PC-3 (cell line): ENCODE data around the gene SYT7. TPM values are rescaled to one million over a fixed set of nuclear protein-coding genes. Genes with fewer than 3 reads are reported as not detected.

ENCODE experiments used
- ATAC-seq: fragments of 200-7000 bp; cut with Tn5 transposase; 2 replicates; pipeline ENCODE4 v1.9.1; 2020; ENCODE audit warnings: mild to moderate bottlenecking, moderate library complexity
- BruUV-seq: library from RNA; stranded (reverse); fragments of 400-500 nt; replicated peaks from 2 replicates; lab custom pipeline; 2021; lab: Mats Ljungman, UMichigan
- CTCF ChIA-PET: fragments of 300-600 bp; sonication (Branson Sonifier 250); formaldehyde crosslinking; loops from one replicate; lab custom pipeline; 2022; ENCODE audit warnings: antibody characterized with exemption; lab: Charles Lee
- POLR2A ChIA-PET: fragments of 300-600 bp; sonication (Branson Sonifier 250); formaldehyde crosslinking; loops from one replicate; lab custom pipeline; 2022; ENCODE audit warnings: antibody characterized with exemption; ENCODE audit not compliant: unreplicated experiment; lab: Charles Lee
- DNase-seq: peaks from one replicate; pipeline ENCODE4 v3.0.0-alpha.2; 2015
- H2AFZ ChIP-seq: fragments of 300-600 bp; sonication (generic); 2 replicates; pipeline ENCODE4 v1.6.0; 2016; ENCODE audit warnings: antibody characterized with exemption, low read length
- H3F3A ChIP-seq: fragments of 300-600 bp; sonication (generic); one replicate; pipeline ENCODE4 v1.6.0; 2017; ENCODE audit warnings: antibody characterized with exemption, low read length, control low read depth, mild to moderate bottlenecking; ENCODE audit not compliant: unreplicated experiment
- H3K27ac ChIP-seq: fragments of 300-600 bp; sonication (generic); 2 replicates; pipeline ENCODE4 v1.5.1; 2016; ENCODE audit warnings: mild to moderate bottlenecking, low read length
- H3K27me3 ChIP-seq: fragments of 300-600 bp; sonication (generic); 2 replicates; pipeline ENCODE4 v1.6.1; 2016; ENCODE audit warnings: low read length, mixed read lengths
- H3K36me3 ChIP-seq: fragments of 300-600 bp; sonication (generic); 2 replicates; pipeline ENCODE4 v1.6.1; 2016; ENCODE audit warnings: low read depth, mixed run types, low read length, mixed read lengths
- H3K4me1 ChIP-seq: fragments of 300-600 bp; sonication (generic); 2 replicates; pipeline ENCODE4 v1.5.1; 2016; ENCODE audit warnings: low read length; ENCODE audit not compliant: insufficient read depth
- H3K4me2 ChIP-seq: fragments of 300-600 bp; sonication (generic); 2 replicates; pipeline ENCODE4 v1.6.0; 2016; ENCODE audit warnings: low read length
- H3K4me3 ChIP-seq: fragments of 300-600 bp; sonication (generic); 2 replicates; pipeline ENCODE4 v1.5.1; 2016; ENCODE audit warnings: mild to moderate bottlenecking, low read length, mixed read lengths
- H3K79me2 ChIP-seq: fragments of 300-600 bp; sonication (generic); 2 replicates; pipeline ENCODE4 v1.6.1; 2017; ENCODE audit warnings: low read length, mixed read lengths
- H3K9ac ChIP-seq: fragments of 300-600 bp; sonication (generic); 2 replicates; pipeline ENCODE4 v1.6.0; 2016; ENCODE audit warnings: mild to moderate bottlenecking, low read length
- H3K9me2 ChIP-seq: fragments of 300-600 bp; sonication (generic); replicated peaks from 2 replicates; pipeline ENCODE4 v1.6.1; 2016; ENCODE audit warnings: mixed run types, low read length, mixed read lengths
- H3K9me3 ChIP-seq: fragments of 300-600 bp; sonication (generic); 2 replicates; pipeline ENCODE4 v1.6.1; 2016; ENCODE audit warnings: low read length, mixed read lengths
- H4K20me1 ChIP-seq: fragments of 300-600 bp; sonication (generic); 2 replicates; pipeline ENCODE4 v1.6.1; 2016; ENCODE audit warnings: low read length, mixed read lengths
- CTCF ChIP-seq: fragments of 300-600 bp; sonication (generic); conservative IDR thresholded peaks from 2 replicates; pipeline ENCODE4 v1.5.1; 2017; ENCODE audit warnings: antibody characterized with exemption, low read depth, mild to moderate bottlenecking, low read length
- EZH2 ChIP-seq: fragments of 300-600 bp; sonication (generic); IDR thresholded peaks from one replicate; pipeline ENCODE4 v1.6.1; 2017; ENCODE audit warnings: antibody characterized with exemption, mild to moderate bottlenecking, low read length; ENCODE audit not compliant: unreplicated experiment
- EZH2phosphoT487 ChIP-seq: fragments of 300-600 bp; sonication (generic); IDR thresholded peaks from 2 replicates; pipeline ENCODE4 v1.6.1; 2018; ENCODE audit warnings: mild to moderate bottlenecking, antibody characterized with exemption, low read length, borderline replicate concordance
- intact Hi-C: fragments of 100-400 bp; cut with micrococcal nuclease; formaldehyde crosslinking; loops from 2 replicates; pipeline ENCODE4 v1.9.0; 2023
- total RNA-seq: library from RNA; depleted of rRNA; stranded (reverse); fragments of >200 nt; gene quantifications from 2 replicates; pipeline ENCODE4 v1.2.3, GENCODE V29; 2014

Gene SYT7
- total RNA-seq, 1 experiment from 2014 or later, result 23.2 TPM

- no peak for ATAC-seq
- Histone ChIP-seq H3K4me3 (no peak overlapping the region), H3K9me3 (no peaks in the 10 kb centered on the region), H3K79me2 (no peaks in the 10 kb centered on the region), H3K4me2 (no peak overlapping the region), H3K9ac (no peak overlapping the region), H4K20me1 (no peaks in the 10 kb centered on the region), H3K4me1 (peaks cover 5% of the 10 kb centered on the region; the same call in 1 of the 2 replicates), H3K27ac (no peak overlapping the region), H2AFZ (no peak overlapping the region), H3K9me2 (no peaks in the 10 kb centered on the region), H3K27me3 (no peaks in the 10 kb centered on the region), H3K36me3 (no peaks in the 10 kb centered on the region), H3F3A (no peaks in the 10 kb centered on the region)
- ChIA-PET POLR2A (no interaction called here), CTCF (no interaction called here)
- intact Hi-C loops, result no loop called here
- no peak for DNase-seq
- TF ChIP-seq EZH2, result no peak
- TF ChIP-seq CTCF, result no peak
- no peak for TF ChIP-seq EZH2phosphoT487
- no TSS peak for BruUV-seq
Measured at GRCh38 chr11:61498767-61499341, 82.0 kb downstream of the SYT7 start.

- Histone ChIP-seq H3F3A (no peaks in the 10 kb centered on the region), H3K79me2 (no peaks in the 10 kb centered on the region), H4K20me1 (no peaks in the 10 kb centered on the region), H3K27ac (no peak overlapping the region), H3K27me3 (no peaks in the 10 kb centered on the region), H2AFZ (no peak overlapping the region), H3K36me3 (no peaks in the 10 kb centered on the region), H3K9me2 (no peaks in the 10 kb centered on the region), H3K9me3 (no peaks in the 10 kb centered on the region), H3K4me2 (no peak overlapping the region), H3K4me1 (peaks cover 3% of the 10 kb centered on the region; the same call in 1 of the 2 replicates), H3K4me3 (no peak overlapping the region), H3K9ac (no peak overlapping the region)
- no peak for TF ChIP-seq EZH2phosphoT487
- no peak for TF ChIP-seq CTCF
- TF ChIP-seq EZH2, result no peak
- CTCF ChIA-PET, result no interaction called here
- DNase-seq (no peak), ATAC-seq (no peak)
- POLR2A ChIA-PET, result no interaction called here
- no TSS peak for BruUV-seq
- intact Hi-C loops, result no loop called here
Measured at GRCh38 chr11:61497876-61498275, 83.0 kb downstream of the SYT7 start.

- H3K4me3 ChIP-seq, result no peak overlapping the region
- no TSS peak for BruUV-seq
- no peaks in the 10 kb centered on the region for H3K9me2 ChIP-seq
- H3K9ac ChIP-seq, result no peak overlapping the region
- no peaks in the 10 kb centered on the region for H3K4me1 ChIP-seq
- POLR2A ChIA-PET, result no interaction called here
- no peaks in the 10 kb centered on the region for H3K9me3 ChIP-seq
- TF ChIP-seq EZH2 (no peak), CTCF (no peak)
- ATAC-seq, result no peak
- no peak overlapping the region for H3K27ac ChIP-seq
- H3K27me3 ChIP-seq, result no peaks in the 10 kb centered on the region
- H3K4me2 ChIP-seq, result no peak overlapping the region
- no peaks in the 10 kb centered on the region for H3F3A ChIP-seq
- DNase-seq, result no peak
- no peak overlapping the region for H2AFZ ChIP-seq
- CTCF ChIA-PET, result no interaction called here
- no peaks in the 10 kb centered on the region for H4K20me1 ChIP-seq
- H3K36me3 ChIP-seq, result no peaks in the 10 kb centered on the region
- H3K79me2 ChIP-seq, result no peaks in the 10 kb centered on the region
- intact Hi-C loops, result no loop called here
Measured at GRCh38 chr11:61497473-61497872, 83.4 kb downstream of the SYT7 start.
